Heart right ventricle (tissue), 16 donors: ENCODE data around the gene GPRC5C. TPM values are rescaled to one million over a fixed set of nuclear protein-coding genes. Genes with fewer than 3 reads are reported as not detected.
A peak's percentile ranks its signal among the peaks of the same experiment; 100 is the strongest.

Source experiments
- ATAC-seq, 8 donors: fragments of 200-7000 bp; cut with Tn5 transposase; one replicate each; pipeline ENCODE4 v1.9.1; 2020; ENCODE audit warnings: mild to moderate bottlenecking in 8 of 8, moderate library complexity in 8 of 8, moderate number of reproducible peaks in 1 of 8
- DNase-seq, 2 donors: peaks; one replicate each; pipeline ENCODE4 v3.0.0-alpha.2; 2020
- H3K27ac ChIP-seq, 10 donors: fragments of 200-600 bp; sonication (generic) in 2 of 10; one replicate each; pipeline versions ENCODE4 v1.5.0 to v1.8.0; 2020 to 2022; ENCODE audit warnings: mild to moderate bottlenecking in 3 of 10
- H3K27me3 ChIP-seq, 7 donors: fragments of 200-600 bp; one replicate each; pipeline ENCODE4 v1.8.0; 2021 to 2022; ENCODE audit warnings: mild to moderate bottlenecking in 2 of 7
- H3K36me3 ChIP-seq, 9 donors: fragments of 200-600 bp; sonication (generic) in 1 of 9; one replicate each; pipeline versions ENCODE4 v1.5.0 to v1.8.0; 2020 to 2022; ENCODE audit warnings: mild to moderate bottlenecking in 2 of 9
- H3K4me1 ChIP-seq, 9 donors: fragments of 200-600 bp; sonication (generic) in 1 of 9; one replicate each; pipeline versions ENCODE4 v1.5.0 to v1.8.0; 2020 to 2022; ENCODE audit warnings: mild to moderate bottlenecking in 4 of 9
- H3K4me3 ChIP-seq, 10 donors: fragments of 200-600 bp; sonication (generic) in 2 of 10; one replicate each; pipeline versions ENCODE4 v1.5.0 to v1.8.0; 2020 to 2022; ENCODE audit warnings: mild to moderate bottlenecking in 7 of 10, moderate library complexity in 2 of 10
- H3K9me3 ChIP-seq, 11 donors: fragments of 200-600 bp in 10 of 11; sonication (generic) in 2 of 11; one replicate each; pipeline versions ENCODE4 v1.5.0 to v1.8.0; 2013 to 2022; ENCODE audit warnings: mild to moderate bottlenecking in 2 of 11, control low read depth in 1 of 11, moderate library complexity in 1 of 11
- WGBS, 2 donors: extraction: QIAGEN DNeasy Blood & Tissue Kit; methylation state at CpG; one replicate each; pipeline ENCODE4 v1.1.7; 2013; ENCODE audit warnings: inconsistent platforms in 1 of 2; 5-methylcytosine and 5-hydroxymethylcytosine counted together
- intact Hi-C, 10 donors: fragments of 100-400 bp; cut with DNase I; formaldehyde crosslinking; loops; one replicate each; pipeline versions ENCODE4 v1.11.1 to v1.14.2; 2022
- polyA plus RNA-seq, 2 donors: library from polyadenylated mRNA; stranded (reverse); fragments of 200-250 nt; gene quantifications; one replicate each; pipeline ENCODE4 v1.2.3, GENCODE V29; 2013
- total RNA-seq, 10 donors: library from RNA; stranded (reverse); fragmentation: NEBNext Ultra II Directional in 3 of 10; extraction: Animal tissue kit (Norgen Biotek cat#: 25700) in 3 of 10; gene quantifications; one replicate each; pipeline versions ENCODE4 v1.2.1 to v1.2.4, GENCODE V29; 2021 to 2023
- TF ChIP-seq, protein P1 (sequence below), 9 donors: fragments of 200-600 bp; sonication (generic) in 2 of 9; IDR thresholded peaks; one replicate each; pipeline versions ENCODE4 v1.5.0 to v1.8.0; 2021 to 2022; ENCODE audit warnings: antibody characterized with exemption in 9 of 9, mild to moderate bottlenecking in 5 of 9, moderate library complexity in 1 of 9
- donor health status: Arrhythmogenic right ventricular cardiomyopathy.
- donor health status: ischemic (EF 13 %, LVEDD 7.1; RV severe dilation, severe dysfunction).
- donor health status: healthy with polysubstance abuse.
- donor health status: DM: no; HTN: yes; CAD: no.
- donor health status: DM: no; HTN: no; CAD: no.
- donor health status: ischemic (EF 25% LVEDD 6.9; RV normal size, moderate dysfunction).
- donor health status: ischemic (EF 25% LVEDD 5.7; RV mildly dilated, moderate dysfunction).
- donor health status: healthy.
- donor health status: DM: yes; HTN: yes; CAD: no.
- donor health status: Ischemic cardiomyopathy.
- donor health status: ischemic (EF 35%, LVEDD 5.7; RV mildly dilated, moderate dysfunction).
- donor health status: nonischemic (EF 11% LVEDD 7.7; RV severe dilation, severe dysfunction).
- donor health status: DM: yes; HTN: yes; CAD: no.
- donor health status: PGD.
- donor health status: ischemic (EF 29% LVEDD 5.4; RV normal size, mild dysfunction).
- donor health status: nonischemic (EF 23%, LVEDD 6.1; RV moderate dilation, normal function).

The GPRC5C gene
- total and polyA plus RNA-seq, 12 donors: 28.0 to 41.0 (median 32.5) TPM

DNA sequence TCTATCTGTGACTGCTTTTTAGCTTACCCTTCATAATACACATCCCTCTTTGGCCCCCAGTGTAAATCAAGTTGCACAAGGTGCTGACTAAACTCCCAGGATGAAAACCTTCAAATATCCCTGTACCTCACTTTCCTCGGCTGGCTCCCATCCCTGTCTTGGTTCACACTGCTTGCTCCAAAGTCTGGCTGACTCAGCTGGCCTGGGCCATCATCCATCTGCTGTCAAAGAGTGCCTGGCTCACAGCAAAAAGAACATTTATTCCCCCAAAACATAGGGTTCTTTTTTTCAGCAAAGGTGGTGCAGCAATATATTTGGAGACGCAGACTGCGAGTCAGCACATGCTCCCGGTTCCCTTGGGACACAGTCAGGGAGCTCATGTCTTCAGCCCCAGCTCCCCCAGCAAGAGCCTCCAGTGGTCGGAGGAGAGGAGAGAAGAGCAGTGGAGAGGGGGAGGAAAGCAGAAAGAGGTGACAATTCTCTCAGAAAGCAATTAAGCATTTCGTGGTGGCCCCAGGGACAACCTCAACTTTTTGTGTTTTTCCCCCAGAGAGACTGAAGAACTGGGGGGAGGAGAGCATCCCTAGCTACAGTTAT, 38.4 kb upstream of the GPRC5C start:
- Histone ChIP-seq H3K36me3 (no peaks in the 10 kb centered on the region), H3K4me3 (no peak overlapping the region), H3K27me3 (no peaks in the 10 kb centered on the region), H3K4me1 (peaks cover 0 to 23% (median 0%) of the 10 kb centered on the region in 9 donors), H3K27ac (no peak overlapping the region), H3K9me3 (peaks cover 0 to 5% (median 0%) of the 10 kb centered on the region in 11 donors)
- TF ChIP-seq, protein P1, sequence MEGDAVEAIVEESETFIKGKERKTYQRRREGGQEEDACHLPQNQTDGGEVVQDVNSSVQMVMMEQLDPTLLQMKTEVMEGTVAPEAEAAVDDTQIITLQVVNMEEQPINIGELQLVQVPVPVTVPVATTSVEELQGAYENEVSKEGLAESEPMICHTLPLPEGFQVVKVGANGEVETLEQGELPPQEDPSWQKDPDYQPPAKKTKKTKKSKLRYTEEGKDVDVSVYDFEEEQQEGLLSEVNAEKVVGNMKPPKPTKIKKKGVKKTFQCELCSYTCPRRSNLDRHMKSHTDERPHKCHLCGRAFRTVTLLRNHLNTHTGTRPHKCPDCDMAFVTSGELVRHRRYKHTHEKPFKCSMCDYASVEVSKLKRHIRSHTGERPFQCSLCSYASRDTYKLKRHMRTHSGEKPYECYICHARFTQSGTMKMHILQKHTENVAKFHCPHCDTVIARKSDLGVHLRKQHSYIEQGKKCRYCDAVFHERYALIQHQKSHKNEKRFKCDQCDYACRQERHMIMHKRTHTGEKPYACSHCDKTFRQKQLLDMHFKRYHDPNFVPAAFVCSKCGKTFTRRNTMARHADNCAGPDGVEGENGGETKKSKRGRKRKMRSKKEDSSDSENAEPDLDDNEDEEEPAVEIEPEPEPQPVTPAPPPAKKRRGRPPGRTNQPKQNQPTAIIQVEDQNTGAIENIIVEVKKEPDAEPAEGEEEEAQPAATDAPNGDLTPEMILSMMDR (IDR thresholded peaks at IDR 0.05): no peak
- ATAC-seq: no peak
- DNase-seq: no peak
- WGBS, 2 donors: 73 to 77% methylated on average over 6 of the region's 6 CpGs
- intact Hi-C loops: no loop called here

DNA sequence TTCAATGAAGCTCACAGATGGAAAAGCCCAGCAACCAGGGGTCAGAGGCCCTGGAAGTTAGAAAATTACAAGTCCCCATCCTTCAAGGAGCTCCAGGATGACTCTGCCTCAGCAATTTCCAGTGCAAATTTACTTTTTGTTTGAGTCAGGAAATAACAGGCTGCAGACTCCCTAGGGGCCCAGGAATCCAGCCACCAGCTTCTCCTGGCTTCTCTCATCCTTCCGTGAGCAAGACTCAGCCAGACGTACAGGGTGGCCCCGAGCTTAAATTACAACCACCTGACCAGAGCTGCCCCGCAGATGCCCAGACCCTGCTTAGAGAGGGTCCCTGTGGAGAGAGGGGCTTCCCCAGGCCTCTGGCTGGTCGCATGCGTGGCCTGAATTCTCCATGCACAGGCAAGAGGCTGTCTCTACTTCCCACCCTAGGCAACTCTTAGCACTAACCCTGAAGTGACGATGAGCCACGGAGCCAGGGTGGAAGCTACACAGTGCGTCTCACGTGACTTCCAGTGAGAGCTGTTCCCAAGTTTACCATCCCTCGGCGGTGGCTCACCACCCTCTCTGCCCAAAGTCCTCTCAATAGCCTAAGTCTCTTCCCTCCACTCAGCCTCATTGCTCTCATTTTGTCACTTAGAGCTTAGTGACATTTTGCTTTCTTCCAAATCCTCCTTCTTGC, 37.5 kb upstream of the GPRC5C start:
- WGBS, 2 donors: 68 to 73% methylated on average over 12 of the region's 12 CpGs
- Histone ChIP-seq H3K27ac (no peak overlapping the region), H3K4me1 (peaks cover 0 to 23% (median 0%) of the 10 kb centered on the region in 9 donors), H3K36me3 (no peaks in the 10 kb centered on the region), H3K27me3 (no peaks in the 10 kb centered on the region), H3K9me3 (peaks cover 0 to 5% (median 0%) of the 10 kb centered on the region in 11 donors), H3K4me3 (no peak overlapping the region)
- ATAC-seq (peak in 2 of 8 donors; percentile 51 to 56), DNase-seq (no peak)
- TF ChIP-seq, protein P1 (IDR thresholded peaks at IDR 0.05): no peak
- intact Hi-C loops: no loop called here

GRCh38 chr17:74394977-74395376, 36.9 kb upstream of the GPRC5C start:
- DNase-seq (no peak), ATAC-seq (peak in 1 of 8 donors; percentile 30)
- TF ChIP-seq, protein P1 (IDR thresholded peaks at IDR 0.05): no peak
- H3K4me1 ChIP-seq: peaks cover 0 to 23% (median 0%) of the 10 kb centered on the region in 9 donors
- 91 to 92% methylated on average over 7 of the region's 7 CpGs for WGBS, 2 donors
- no peak overlapping the region for H3K27ac ChIP-seq
- no peaks in the 10 kb centered on the region for H3K36me3 ChIP-seq
- no peak overlapping the region for H3K4me3 ChIP-seq
- peaks cover 0 to 5% (median 0%) of the 10 kb centered on the region in 11 donors for H3K9me3 ChIP-seq
- intact Hi-C loops: no loop called here
- H3K27me3 ChIP-seq: no peaks in the 10 kb centered on the region

DNA sequence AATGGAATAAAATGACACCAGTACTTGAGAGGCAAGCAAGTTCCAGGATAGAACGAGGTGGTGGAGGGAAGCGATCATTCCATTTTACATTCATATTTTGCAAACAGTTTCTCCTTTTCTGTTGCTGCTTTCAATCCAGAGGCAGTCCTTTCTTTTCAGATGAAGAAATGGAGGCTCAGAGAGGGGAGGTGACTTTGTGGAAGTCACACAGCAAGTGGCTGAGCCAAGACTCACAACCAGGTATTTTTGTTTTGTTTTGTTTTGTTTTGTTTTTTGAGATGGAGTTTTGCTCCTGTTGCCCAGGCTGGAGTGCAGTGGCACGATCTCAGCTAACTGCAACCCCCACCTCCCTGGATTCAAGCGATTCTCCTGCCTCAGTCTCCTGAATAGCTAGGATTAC, 35.3 kb upstream of the GPRC5C start:
- peaks cover 0 to 5% (median 0%) of the 10 kb centered on the region in 11 donors for H3K9me3 ChIP-seq
- TF ChIP-seq, protein P1 (IDR thresholded peaks at IDR 0.05): no peak
- intact Hi-C loops: no loop called here
- ATAC-seq (no peak), DNase-seq (no peak)
- 91 to 93% methylated on average over 4 of the region's 4 CpGs for WGBS, 2 donors
- no peak overlapping the region for H3K27ac ChIP-seq
- peaks cover 0 to 12% (median 0%) of the 10 kb centered on the region in 9 donors for H3K4me1 ChIP-seq
- no peak overlapping the region for H3K4me3 ChIP-seq
- no peaks in the 10 kb centered on the region for H3K27me3 ChIP-seq
- no peaks in the 10 kb centered on the region for H3K36me3 ChIP-seq
